ENCODE data around the gene RFNG.

The RFNG gene

GRCh38 chr17:81998691-81999438 lies 52.7 kb downstream of the RFNG start:
- Histone ChIP-seq H3K27me3 (ENCODE audit: control insufficient read depth, insufficient read depth, low read length, poor library complexity, severe bottlenecking) (no peaks in the 10 kb centered on the region), H3K36me3 (ENCODE audit: control insufficient read depth, insufficient read depth, low read length) (no peaks in the 10 kb centered on the region), H3K9me3 (ENCODE audit: control insufficient read depth, low read length) (no peaks in the 10 kb centered on the region), H3K27ac (ENCODE audit: insufficient read depth, low read depth, low read length, poor library complexity, severe bottlenecking) (no peak overlapping the region), H3K4me1 (ENCODE audit: control insufficient read depth, insufficient read depth, low read length) (peaks cover 46% of the 10 kb centered on the region), H3K4me3 (ENCODE audit: insufficient read depth, low read depth, low read length) (no peak overlapping the region)
- 94 to 95% methylated on average over 14 of the region's 14 CpGs for WGBS, 2 experiments

- no peaks in the 10 kb centered on the region for H3K36me3 ChIP-seq (ENCODE audit: control insufficient read depth, insufficient read depth, low read length)
- peak overlapping the region; percentile 16 for H3K27ac ChIP-seq (ENCODE audit: insufficient read depth, low read depth, low read length, poor library complexity, severe bottlenecking)
- no peaks in the 10 kb centered on the region for H3K9me3 ChIP-seq (ENCODE audit: control insufficient read depth, low read length)
- no peak overlapping the region for H3K4me3 ChIP-seq (ENCODE audit: insufficient read depth, low read depth, low read length)
- peaks cover 46% of the 10 kb centered on the region for H3K4me1 ChIP-seq (ENCODE audit: control insufficient read depth, insufficient read depth, low read length)
- no peaks in the 10 kb centered on the region for H3K27me3 ChIP-seq (ENCODE audit: control insufficient read depth, insufficient read depth, low read length, poor library complexity, severe bottlenecking)
- 90 to 95% methylated on average over 7 of the region's 7 CpGs for WGBS, 2 experiments
Observed at GRCh38 chr17:81998212-81998611, 53.4 kb downstream of the RFNG start.
